ENCODE data around the gene ABCA13.

DNA sequence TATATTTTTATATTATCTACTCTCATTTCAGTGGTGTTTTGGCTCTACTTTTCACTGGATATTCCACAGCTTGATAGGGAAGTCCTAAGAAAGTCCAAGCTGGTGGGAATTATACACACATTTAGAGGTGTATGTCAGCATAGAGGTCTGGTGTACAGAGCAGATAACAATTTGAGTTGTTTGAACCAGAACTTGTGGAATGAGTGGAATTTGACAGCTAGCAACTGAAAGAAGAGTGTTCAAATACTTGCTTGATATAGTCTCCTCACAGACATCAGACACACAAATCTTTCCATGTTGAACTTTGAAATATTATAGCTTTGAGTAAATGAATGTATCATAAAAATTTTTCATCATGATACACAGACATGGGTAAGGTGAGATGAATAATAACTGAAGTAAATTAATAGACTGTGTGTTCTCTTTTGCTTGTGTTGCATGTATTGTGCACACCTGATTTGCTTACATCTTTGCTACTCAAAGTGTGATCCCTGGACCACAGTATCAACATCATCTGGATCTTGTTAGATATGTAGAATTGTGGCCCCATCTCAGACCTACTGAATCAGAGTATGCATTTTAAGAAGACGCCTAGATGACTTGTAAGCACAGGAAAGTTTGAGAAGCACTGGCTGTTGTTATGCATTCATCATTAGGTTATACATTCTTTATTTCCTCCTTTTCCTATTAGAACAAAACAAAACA lies 91.5 kb downstream of the ABCA13 start:
- TF ChIP-seq, protein P1, sequence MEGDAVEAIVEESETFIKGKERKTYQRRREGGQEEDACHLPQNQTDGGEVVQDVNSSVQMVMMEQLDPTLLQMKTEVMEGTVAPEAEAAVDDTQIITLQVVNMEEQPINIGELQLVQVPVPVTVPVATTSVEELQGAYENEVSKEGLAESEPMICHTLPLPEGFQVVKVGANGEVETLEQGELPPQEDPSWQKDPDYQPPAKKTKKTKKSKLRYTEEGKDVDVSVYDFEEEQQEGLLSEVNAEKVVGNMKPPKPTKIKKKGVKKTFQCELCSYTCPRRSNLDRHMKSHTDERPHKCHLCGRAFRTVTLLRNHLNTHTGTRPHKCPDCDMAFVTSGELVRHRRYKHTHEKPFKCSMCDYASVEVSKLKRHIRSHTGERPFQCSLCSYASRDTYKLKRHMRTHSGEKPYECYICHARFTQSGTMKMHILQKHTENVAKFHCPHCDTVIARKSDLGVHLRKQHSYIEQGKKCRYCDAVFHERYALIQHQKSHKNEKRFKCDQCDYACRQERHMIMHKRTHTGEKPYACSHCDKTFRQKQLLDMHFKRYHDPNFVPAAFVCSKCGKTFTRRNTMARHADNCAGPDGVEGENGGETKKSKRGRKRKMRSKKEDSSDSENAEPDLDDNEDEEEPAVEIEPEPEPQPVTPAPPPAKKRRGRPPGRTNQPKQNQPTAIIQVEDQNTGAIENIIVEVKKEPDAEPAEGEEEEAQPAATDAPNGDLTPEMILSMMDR (IDR thresholded peaks at IDR 0.05; ENCODE audit: low read depth, low read length), result no peak
- TF ChIP-seq POLR2A (IDR thresholded peaks at IDR 0.05; ENCODE audit: extremely low read depth, insufficient read length) (no peak), MYC (IDR thresholded peaks at IDR 0.05; ENCODE audit: low read depth, low read length) (no peak)
- TF ChIP-seq, protein P2, sequence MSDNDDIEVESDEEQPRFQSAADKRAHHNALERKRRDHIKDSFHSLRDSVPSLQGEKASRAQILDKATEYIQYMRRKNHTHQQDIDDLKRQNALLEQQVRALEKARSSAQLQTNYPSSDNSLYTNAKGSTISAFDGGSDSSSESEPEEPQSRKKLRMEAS (IDR thresholded peaks at IDR 0.05; ENCODE audit: low read depth, low read length), result no peak

Data from NB4 (cell line).